ENCODE data around the gene BACE1. TPM values are rescaled to one million over a fixed set of nuclear protein-coding genes. Genes with fewer than 3 reads are reported as not detected.

BACE1 gene
- total RNA-seq, 2 experiments from 2014 or later = 1.8 to 2.7 TPM

Other genes with a start within 250 kb of the BACE1 start
- 10 to 100 TPM; 26.1 to 26.2 TPM for gene SIK3, start 217.8 kb downstream of the BACE1 start, total RNA-seq
- 10 to 100 TPM; 61.3 to 61.5 TPM for gene PAFAH1B2, start 172.0 kb downstream of the BACE1 start, total RNA-seq
- gene SIDT2, start 137.5 kb downstream of the BACE1 start, total RNA-seq = 10 to 100 TPM; 21.5 to 26.0 TPM
- gene TAGLN, start 116.9 kb downstream of the BACE1 start, total RNA-seq = 1 to 10 TPM; 3.1 to 4.0 TPM
- gene PCSK7, start 84.2 kb downstream of the BACE1 start, total RNA-seq = 100 to 1,000 TPM; 104 to 105 TPM
- gene RNF214, start 83.6 kb downstream of the BACE1 start, total RNA-seq = 10 to 100 TPM; 16.9 to 18.3 TPM
- gene BACE1-AS, start 24.9 kb downstream of the BACE1 start, total RNA-seq = 1 to 10 TPM; 3.9 to 5.4 TPM
- 10 to 100 TPM; 29.3 to 32.6 TPM for gene CEP164, start 11.6 kb upstream of the BACE1 start, total RNA-seq

All from activated CD4-positive, alpha-beta memory T cell treated with anti-CD3 and anti-CD28 coated beads for 36 hours (primary cell).